Renal cortex interstitium (tissue), 11 donors: ENCODE data around the gene MBD5. TPM values are rescaled to one million over a fixed set of nuclear protein-coding genes. Genes with fewer than 3 reads are reported as not detected.

ENCODE experiments used
- DNase-seq, 11 donors: peaks; one replicate each; pipeline ENCODE4 v3.0.0-alpha.2; 2013; ENCODE audit warnings: low read depth in 9 of 11, low spot score in 4 of 11; ENCODE audit errors: extremely low read depth in 1 of 11
- polyA plus RNA-seq, 3 donors: library from polyadenylated mRNA; unstranded; fragments of 120-200 nt; gene quantifications; one replicate each; pipeline ENCODE4 v1.2.1, GENCODE V29; 2013; ENCODE audit not compliant: insufficient read length in 3 of 3

MBD5 gene
- polyA plus RNA-seq, 3 donors, result 41.1 to 42.9 (median 42.7) TPM

DNA sequence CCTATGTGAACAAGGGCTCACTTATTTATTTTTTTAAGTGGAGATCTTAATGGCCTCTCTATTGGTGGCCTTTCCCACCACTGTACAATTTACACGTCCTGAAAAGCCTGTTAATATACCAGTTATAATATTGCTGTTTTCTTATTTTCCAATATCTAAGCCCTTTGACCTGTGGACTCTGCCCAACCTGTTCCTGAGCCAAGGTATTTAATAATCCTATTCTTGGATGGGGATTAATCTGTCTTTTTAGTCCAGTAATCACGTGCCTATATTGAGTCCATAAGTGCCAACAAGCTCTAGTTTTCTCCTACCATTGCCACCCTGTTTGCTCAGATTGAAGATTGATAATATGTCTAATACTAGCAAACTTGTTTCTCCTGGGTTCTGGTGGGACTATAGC lies 42.7 kb downstream of the MBD5 start:
- DNase-seq, result no peak

GRCh38 chr2:148065936-148066335 lies 45.0 kb downstream of the MBD5 start:
- DNase-seq, result no peak

- DNase-seq, result peak in 1 of 11 donors; percentile 2
These were observed 46.9 kb downstream of the MBD5 start for GRCh38 chr2:148067801-148068200.

DNA sequence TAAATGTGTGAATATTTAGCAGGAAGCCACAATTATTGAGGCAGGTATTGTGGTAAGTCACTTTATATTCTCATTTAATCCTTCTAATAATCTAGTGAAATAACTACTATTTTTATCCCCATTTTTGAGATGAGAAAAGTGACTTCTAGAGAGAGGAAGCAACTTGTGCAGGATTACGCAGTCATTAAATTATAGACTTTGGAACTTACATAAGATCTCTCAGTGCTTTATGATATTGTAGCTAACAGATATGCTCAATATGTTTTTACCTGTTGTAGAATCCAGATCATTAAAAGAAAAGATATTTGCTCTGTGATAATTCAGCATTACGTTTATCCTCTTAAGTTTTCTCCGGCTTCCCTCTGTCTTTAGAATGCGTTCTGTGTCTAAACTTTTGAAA lies 50.5 kb downstream of the MBD5 start:
- no peak for DNase-seq

GRCh38 chr2:148096012-148096411 lies 75.1 kb downstream of the MBD5 start:
- no peak for DNase-seq

- no peak for DNase-seq
These were observed 81.8 kb downstream of the MBD5 start for GRCh38 chr2:148102641-148103040.

DNA sequence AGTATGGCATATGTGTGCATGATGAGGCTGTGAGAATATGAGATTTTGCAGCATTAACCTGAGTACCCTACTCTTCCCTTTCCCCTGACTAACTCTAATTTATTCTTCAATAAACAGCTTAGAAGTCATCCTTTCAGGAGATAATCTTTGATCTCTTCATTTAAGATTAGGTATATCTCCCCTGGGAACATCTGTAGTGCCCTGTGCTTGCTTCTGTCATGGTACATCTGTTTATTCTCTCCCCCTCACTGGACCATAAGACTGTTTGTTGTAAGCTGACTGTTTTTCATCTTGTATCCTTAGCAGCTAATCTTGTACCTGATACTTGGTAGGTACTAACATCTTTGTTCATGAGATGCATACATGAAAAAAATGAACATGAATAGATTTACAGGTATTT lies 83.1 kb downstream of the MBD5 start:
- DNase-seq, result no peak

- DNase-seq, result no peak
These were observed 85.4 kb downstream of the MBD5 start for GRCh38 chr2:148106331-148106730.

DNA sequence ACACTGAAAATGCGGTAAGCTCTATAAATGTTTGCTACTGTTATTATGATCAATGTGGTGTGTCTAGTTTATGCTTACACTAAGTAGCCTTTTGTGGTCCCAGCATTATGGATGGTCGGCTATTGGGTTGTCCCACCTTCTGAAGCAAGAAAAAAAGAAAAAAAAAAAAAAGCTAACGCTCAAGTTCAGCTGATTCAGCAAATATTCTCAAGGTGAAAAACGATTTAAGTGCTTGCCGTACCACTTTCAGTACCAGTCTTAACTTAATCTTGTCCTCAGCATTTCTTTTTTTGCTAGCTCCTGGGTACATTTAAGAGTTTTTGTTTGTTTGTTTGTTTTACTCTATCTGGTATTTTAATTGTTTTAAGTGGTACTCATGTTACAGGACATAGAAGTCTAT lies 87.5 kb downstream of the MBD5 start:
- DNase-seq, result no peak

- DNase-seq, result no peak
These were observed 89.3 kb downstream of the MBD5 start for GRCh38 chr2:148110184-148110583.

DNA sequence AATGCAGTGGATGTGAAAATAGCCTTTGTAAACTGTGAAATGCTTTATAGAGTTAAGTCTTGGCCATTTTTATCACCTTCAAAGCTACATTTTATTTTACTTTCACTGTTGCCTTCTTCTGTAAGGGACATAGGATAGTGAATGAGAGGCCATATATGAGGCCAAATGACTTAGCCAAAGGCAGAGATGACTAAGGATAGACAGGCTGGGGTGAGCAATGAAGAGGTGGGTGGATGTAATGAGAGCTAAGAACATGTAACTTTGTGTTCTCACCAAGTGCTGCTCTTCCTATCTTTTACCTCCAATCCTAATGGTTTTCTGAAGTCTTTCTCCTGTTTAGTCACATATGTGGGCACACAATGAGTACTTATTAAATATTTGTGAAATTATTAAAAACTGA lies 101.9 kb downstream of the MBD5 start:
- no peak for DNase-seq

GRCh38 chr2:148124271-148124670 lies 103.4 kb downstream of the MBD5 start:
- no peak for DNase-seq

DNA sequence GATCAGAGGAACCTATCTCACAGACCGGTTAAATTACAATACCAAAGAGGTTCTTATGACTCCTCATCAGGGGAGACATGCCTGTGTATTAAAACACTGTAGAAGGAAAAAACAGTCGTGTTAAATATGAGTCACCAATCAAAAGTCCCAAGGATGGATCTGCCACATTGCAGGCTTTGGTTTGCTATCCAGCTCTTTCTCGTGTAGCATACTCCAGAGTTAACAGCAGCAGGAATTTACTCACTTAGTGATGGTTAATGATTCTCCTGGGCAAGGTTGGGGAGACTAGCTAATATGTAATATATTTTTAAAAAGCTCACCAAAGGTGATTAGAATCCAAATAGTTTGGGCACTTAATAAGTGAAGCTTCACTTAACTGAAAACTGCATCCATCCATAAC lies 109.7 kb downstream of the MBD5 start:
- DNase-seq, result peak; percentile 14 to 82 (median 39)

GRCh38 chr2:148132412-148132811 lies 111.5 kb downstream of the MBD5 start:
- DNase-seq, result no peak

GRCh38 chr2:148135705-148136104 lies 114.8 kb downstream of the MBD5 start:
- DNase-seq, result no peak

GRCh38 chr2:148136441-148136840 lies 115.5 kb downstream of the MBD5 start:
- DNase-seq, result no peak

- DNase-seq, result no peak
These were observed 141.1 kb downstream of the MBD5 start for GRCh38 chr2:148161909-148162435.

- no peak for DNase-seq
These were observed 142.0 kb downstream of the MBD5 start for GRCh38 chr2:148162871-148163270.

- DNase-seq, result no peak
These were observed 145.1 kb downstream of the MBD5 start for GRCh38 chr2:148165975-148166374.

DNA sequence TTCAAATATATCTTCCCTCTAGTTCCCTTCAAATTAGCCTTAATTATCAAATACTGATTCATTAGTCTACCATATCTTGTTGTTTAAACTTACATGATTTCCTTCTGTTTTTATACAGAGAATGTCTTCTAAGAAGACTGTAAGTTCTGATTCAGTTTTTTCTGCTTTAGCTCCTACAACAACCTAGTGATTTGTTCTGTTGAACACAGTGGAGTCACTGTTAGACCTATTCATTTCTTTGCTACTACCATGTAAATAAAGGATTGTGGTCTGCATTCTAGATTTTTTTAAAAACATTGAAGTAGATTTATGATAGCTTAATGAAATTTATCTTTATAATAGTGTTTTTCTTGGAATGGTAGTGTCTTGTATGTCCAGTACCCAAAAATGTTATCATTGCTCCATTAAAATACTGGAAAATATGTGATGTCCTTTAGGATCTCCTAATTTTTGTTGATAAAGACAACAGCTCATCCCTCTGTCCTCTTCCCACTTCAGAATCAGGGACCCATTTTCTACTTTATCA lies 146.4 kb downstream of the MBD5 start:
- peak in 1 of 11 donors; percentile 1 for DNase-seq

GRCh38 chr2:148167855-148168254 lies 147.0 kb downstream of the MBD5 start:
- no peak for DNase-seq
